Adrenal gland (tissue), 5 donors: ENCODE results near the gene USP17L21.
"Not testable (repeated sequence)": the region's sequence is repeated elsewhere in the genome, so short reads cannot be mapped to it uniquely, and the experiment has no call there.

Experiments
- POLR2A ChIP-seq, 2 donors: fragments of 450-650 bp; IDR thresholded peaks; one replicate each; pipeline ENCODE4 v1.6.1; 2017; ENCODE audit warnings: antibody characterized with exemption in 2 of 2, mild to moderate bottlenecking in 2 of 2, moderate library complexity in 1 of 2
- TF ChIP-seq, protein P1 (sequence below), 6 experiments: fragments of 450-650 bp in 4 of 6; fragments of 200-600 bp in 2 of 6; sonication (generic) in 1 of 6; IDR thresholded peaks; 1 replicate in 5 of 6; 2 replicates in 1 of 6; pipeline versions ENCODE4 v1.5.1 to v1.8.0; 2016 to 2021; ENCODE audit warnings: antibody characterized with exemption in 6 of 6, mild to moderate bottlenecking in 2 of 6, moderate library complexity in 1 of 6
- donor health status: DM: no; HTN: no; CAD: no.

DNA sequence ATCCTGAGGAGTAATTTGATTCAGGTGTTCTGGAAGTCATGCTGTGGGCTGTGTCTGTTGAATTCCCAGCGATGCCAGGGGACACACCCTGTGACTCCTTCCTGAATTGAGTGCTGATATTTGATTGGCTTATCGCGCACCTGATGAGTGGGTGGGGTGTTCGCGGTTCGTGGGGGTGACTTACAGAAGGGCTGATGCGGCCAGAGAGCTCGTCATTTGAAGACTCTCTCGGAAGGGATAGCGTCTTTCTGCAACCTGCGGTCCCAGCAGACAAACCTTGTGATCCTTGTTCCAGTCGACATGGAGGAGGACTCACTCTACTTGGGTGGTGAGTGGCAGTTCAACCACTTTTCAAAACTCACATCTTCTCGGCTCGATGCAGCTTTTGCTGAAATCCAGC, 38.1 kb upstream of the USP17L21 start, which contains the start of gene USP17L13:
- TF ChIP-seq, protein P1, sequence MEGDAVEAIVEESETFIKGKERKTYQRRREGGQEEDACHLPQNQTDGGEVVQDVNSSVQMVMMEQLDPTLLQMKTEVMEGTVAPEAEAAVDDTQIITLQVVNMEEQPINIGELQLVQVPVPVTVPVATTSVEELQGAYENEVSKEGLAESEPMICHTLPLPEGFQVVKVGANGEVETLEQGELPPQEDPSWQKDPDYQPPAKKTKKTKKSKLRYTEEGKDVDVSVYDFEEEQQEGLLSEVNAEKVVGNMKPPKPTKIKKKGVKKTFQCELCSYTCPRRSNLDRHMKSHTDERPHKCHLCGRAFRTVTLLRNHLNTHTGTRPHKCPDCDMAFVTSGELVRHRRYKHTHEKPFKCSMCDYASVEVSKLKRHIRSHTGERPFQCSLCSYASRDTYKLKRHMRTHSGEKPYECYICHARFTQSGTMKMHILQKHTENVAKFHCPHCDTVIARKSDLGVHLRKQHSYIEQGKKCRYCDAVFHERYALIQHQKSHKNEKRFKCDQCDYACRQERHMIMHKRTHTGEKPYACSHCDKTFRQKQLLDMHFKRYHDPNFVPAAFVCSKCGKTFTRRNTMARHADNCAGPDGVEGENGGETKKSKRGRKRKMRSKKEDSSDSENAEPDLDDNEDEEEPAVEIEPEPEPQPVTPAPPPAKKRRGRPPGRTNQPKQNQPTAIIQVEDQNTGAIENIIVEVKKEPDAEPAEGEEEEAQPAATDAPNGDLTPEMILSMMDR (IDR thresholded peaks at IDR 0.05) = not testable (repeated sequence)
- TF ChIP-seq POLR2A (IDR thresholded peaks at IDR 0.05) = not testable (repeated sequence)
